Peyer's patch (tissue), 4 donors: ENCODE data around the gene PCCB.
"Not testable (repeated sequence)": the region's sequence is repeated elsewhere in the genome, so short reads cannot be mapped to it uniquely, and the experiment has no call there.

Experiments used
- POLR2A ChIP-seq, 2 donors: fragments of 450-650 bp; IDR thresholded peaks; one replicate each; pipeline ENCODE4 v1.5.1; 2017; ENCODE audit warnings: antibody characterized with exemption in 2 of 2, mild to moderate bottlenecking in 2 of 2, moderate library complexity in 2 of 2
- TF ChIP-seq, protein P1 (sequence below), 6 experiments: fragments of 450-650 bp in 4 of 6; fragments of 200-600 bp in 2 of 6; sonication (generic) in 1 of 6; IDR thresholded peaks; one replicate each; pipeline ENCODE4 v1.5.1; 2017 to 2019; ENCODE audit warnings: antibody characterized with exemption in 6 of 6, mild to moderate bottlenecking in 3 of 6, moderate library complexity in 1 of 6

DNA sequence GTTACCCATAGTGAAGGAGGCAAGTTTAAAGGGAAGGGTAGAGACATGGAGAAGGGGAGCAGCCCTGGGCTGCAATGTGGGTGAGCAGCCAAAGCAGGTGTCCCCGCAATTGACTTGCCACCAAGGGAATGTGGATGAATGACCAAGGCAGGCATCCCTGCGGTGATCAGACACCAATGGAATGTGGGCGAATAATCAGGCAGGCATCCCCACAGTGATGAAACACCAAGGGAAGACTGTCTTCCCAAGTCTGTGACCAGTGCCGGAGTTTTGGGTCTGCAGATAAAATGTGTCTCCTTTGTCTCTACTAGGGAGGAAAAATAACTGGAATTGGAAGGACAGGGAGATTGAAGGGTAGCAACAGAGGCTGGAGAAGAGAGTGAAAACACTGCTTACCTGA, 27.4 kb upstream of the PCCB start:
- TF ChIP-seq, protein P1, sequence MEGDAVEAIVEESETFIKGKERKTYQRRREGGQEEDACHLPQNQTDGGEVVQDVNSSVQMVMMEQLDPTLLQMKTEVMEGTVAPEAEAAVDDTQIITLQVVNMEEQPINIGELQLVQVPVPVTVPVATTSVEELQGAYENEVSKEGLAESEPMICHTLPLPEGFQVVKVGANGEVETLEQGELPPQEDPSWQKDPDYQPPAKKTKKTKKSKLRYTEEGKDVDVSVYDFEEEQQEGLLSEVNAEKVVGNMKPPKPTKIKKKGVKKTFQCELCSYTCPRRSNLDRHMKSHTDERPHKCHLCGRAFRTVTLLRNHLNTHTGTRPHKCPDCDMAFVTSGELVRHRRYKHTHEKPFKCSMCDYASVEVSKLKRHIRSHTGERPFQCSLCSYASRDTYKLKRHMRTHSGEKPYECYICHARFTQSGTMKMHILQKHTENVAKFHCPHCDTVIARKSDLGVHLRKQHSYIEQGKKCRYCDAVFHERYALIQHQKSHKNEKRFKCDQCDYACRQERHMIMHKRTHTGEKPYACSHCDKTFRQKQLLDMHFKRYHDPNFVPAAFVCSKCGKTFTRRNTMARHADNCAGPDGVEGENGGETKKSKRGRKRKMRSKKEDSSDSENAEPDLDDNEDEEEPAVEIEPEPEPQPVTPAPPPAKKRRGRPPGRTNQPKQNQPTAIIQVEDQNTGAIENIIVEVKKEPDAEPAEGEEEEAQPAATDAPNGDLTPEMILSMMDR (IDR thresholded peaks at IDR 0.05): not testable (repeated sequence)
- not testable (repeated sequence) for TF ChIP-seq POLR2A (IDR thresholded peaks at IDR 0.05)
